Peyer's patch (tissue), 4 donors: ENCODE measurements around the gene ATG7. TPM values are rescaled to one million over a fixed set of nuclear protein-coding genes. Genes with fewer than 3 reads are reported as not detected.
"Not testable (repeated sequence)": the region's sequence is repeated elsewhere in the genome, so short reads cannot be mapped to it uniquely, and the experiment has no call there.

Experiments used
- DNase-seq, 3 donors: peaks; one replicate each; pipeline ENCODE4 v3.0.0-alpha.2; 2017 to 2019
- H3K27ac ChIP-seq, 4 donors: fragments of 200-600 bp; sonication (generic); one replicate each; pipeline ENCODE4 v1.5.1; 2016 to 2019
- H3K27me3 ChIP-seq, 2 donors: fragments of 200-600 bp; sonication (generic); one replicate each; pipeline ENCODE4 v1.5.1; 2019
- H3K36me3 ChIP-seq, 3 donors: fragments of 200-600 bp; sonication (generic); one replicate each; pipeline ENCODE4 v1.5.1; 2016 to 2019
- H3K4me1 ChIP-seq, 4 donors: fragments of 200-600 bp; sonication (generic); one replicate each; pipeline ENCODE4 v1.5.1; 2016 to 2019
- H3K4me3 ChIP-seq, 4 donors: fragments of 200-600 bp; sonication (generic); 1 replicate in 3 of 4; 2 replicates in 1 of 4; pipeline ENCODE4 v1.5.1; 2016 to 2019; ENCODE audit warnings: mild to moderate bottlenecking in 1 of 4
- H3K9me3 ChIP-seq, 4 donors: fragments of 200-600 bp; sonication (generic); one replicate each; pipeline ENCODE4 v1.5.1; 2016 to 2019; ENCODE audit warnings: mild to moderate bottlenecking in 1 of 4
- POLR2A ChIP-seq, 2 donors: fragments of 450-650 bp; IDR thresholded peaks; one replicate each; pipeline ENCODE4 v1.5.1; 2017; ENCODE audit warnings: antibody characterized with exemption in 2 of 2, mild to moderate bottlenecking in 2 of 2, moderate library complexity in 2 of 2
- total RNA-seq, 4 donors: library from RNA; depleted of rRNA; stranded (reverse); fragments of >200 nt; gene quantifications; one replicate each; pipeline ENCODE4 v1.1.0, GENCODE V29; 2016
- TF ChIP-seq, protein P1 (sequence below), 6 experiments: fragments of 450-650 bp in 4 of 6; fragments of 200-600 bp in 2 of 6; sonication (generic) in 1 of 6; IDR thresholded peaks; one replicate each; pipeline ENCODE4 v1.5.1; 2017 to 2019; ENCODE audit warnings: antibody characterized with exemption in 6 of 6, mild to moderate bottlenecking in 3 of 6, moderate library complexity in 1 of 6

ATG7 gene
- total RNA-seq, 4 donors from 2014 or later = 45.2 to 126 (median 70.8) TPM

DNA sequence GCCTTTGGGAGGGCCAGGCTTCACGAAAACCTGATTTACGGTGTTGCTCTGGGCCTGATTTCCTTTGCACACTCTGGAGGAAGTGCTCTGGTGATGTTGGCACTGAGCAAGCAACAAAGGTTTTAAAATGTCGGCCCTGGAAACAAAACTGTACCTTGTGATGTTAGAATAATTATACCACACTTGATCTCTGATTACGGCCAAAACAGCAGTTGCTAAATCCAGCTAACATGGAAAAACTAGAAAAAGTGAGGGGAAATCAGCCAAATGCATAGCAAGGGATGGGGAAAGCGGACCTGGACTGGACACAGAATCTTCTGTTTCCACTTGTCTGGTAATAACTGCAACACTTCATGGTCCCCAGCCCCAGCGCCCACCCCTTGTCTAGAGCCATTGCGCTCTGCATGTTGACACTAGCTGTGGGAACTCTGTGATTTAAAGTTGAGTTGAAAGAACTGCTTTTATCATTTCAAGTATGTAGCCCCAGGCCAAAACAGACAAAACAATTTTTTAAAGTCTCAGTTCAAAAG lies 251.4 kb downstream of the ATG7 start:
- no peak for DNase-seq
- H3K36me3 ChIP-seq = no peaks in the 10 kb centered on the region
- no peaks in the 10 kb centered on the region for H3K9me3 ChIP-seq
- no peak for TF ChIP-seq POLR2A (IDR thresholded peaks at IDR 0.05)
- TF ChIP-seq, protein P1, sequence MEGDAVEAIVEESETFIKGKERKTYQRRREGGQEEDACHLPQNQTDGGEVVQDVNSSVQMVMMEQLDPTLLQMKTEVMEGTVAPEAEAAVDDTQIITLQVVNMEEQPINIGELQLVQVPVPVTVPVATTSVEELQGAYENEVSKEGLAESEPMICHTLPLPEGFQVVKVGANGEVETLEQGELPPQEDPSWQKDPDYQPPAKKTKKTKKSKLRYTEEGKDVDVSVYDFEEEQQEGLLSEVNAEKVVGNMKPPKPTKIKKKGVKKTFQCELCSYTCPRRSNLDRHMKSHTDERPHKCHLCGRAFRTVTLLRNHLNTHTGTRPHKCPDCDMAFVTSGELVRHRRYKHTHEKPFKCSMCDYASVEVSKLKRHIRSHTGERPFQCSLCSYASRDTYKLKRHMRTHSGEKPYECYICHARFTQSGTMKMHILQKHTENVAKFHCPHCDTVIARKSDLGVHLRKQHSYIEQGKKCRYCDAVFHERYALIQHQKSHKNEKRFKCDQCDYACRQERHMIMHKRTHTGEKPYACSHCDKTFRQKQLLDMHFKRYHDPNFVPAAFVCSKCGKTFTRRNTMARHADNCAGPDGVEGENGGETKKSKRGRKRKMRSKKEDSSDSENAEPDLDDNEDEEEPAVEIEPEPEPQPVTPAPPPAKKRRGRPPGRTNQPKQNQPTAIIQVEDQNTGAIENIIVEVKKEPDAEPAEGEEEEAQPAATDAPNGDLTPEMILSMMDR (IDR thresholded peaks at IDR 0.05) = no peak
- H3K27ac ChIP-seq = peak overlapping the region in 2 of 4 donors; percentile 9 to 36
- H3K4me1 ChIP-seq = no peaks in the 10 kb centered on the region
- no peak overlapping the region for H3K4me3 ChIP-seq
- H3K27me3 ChIP-seq = no peaks in the 10 kb centered on the region

DNA sequence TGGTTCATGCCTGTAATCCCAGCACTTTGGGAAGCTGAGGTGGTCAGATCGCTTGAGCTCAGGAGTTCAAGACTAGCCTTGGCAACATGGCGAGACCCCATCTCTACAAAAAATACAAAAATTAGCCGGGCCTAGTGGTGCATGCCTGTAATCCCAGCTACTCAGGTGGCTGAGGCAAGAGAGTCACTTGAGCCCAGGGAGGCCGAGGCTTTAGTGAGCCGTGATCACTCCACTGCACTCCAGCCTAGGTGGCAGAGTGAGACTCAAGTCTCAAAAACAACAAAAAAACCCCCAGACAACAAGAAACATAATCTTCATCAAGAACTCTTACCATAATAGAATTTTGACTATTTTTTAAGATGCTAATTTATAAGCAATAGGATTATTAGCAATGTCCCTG lies 253.9 kb downstream of the ATG7 start:
- not testable (repeated sequence) for H3K4me3 ChIP-seq, H3K36me3 ChIP-seq, H3K27ac ChIP-seq, DNase-seq, H3K27me3 ChIP-seq, H3K9me3 ChIP-seq, H3K4me1 ChIP-seq

DNA sequence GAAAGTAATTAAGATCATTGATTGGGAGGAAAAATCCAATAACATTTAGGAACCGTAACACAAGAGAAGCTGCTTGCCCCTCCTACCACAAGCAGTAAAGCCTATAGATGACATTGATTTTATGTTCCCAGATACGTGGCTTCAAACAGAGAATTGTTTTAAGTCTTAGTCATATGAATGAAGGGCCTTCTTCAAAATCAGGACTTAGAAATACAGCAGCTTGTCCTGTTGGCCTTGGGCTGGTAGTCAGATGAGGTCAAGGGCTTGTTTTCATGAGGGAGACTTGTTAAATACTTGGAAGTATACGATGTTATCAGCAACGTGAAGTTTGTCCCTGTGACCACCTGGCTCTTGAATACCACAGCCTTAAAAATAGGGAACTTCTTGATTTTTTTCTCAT lies 257.1 kb downstream of the ATG7 start:
- DNase-seq = no peak
- H3K36me3 ChIP-seq = no peaks in the 10 kb centered on the region
- no peaks in the 10 kb centered on the region for H3K4me1 ChIP-seq
- no peaks in the 10 kb centered on the region for H3K9me3 ChIP-seq
- H3K27ac ChIP-seq = no peak overlapping the region
- no peak overlapping the region for H3K4me3 ChIP-seq
- no peaks in the 10 kb centered on the region for H3K27me3 ChIP-seq
- no peak for TF ChIP-seq POLR2A (IDR thresholded peaks at IDR 0.05)
- TF ChIP-seq, protein P1 (IDR thresholded peaks at IDR 0.05) = no peak

DNA sequence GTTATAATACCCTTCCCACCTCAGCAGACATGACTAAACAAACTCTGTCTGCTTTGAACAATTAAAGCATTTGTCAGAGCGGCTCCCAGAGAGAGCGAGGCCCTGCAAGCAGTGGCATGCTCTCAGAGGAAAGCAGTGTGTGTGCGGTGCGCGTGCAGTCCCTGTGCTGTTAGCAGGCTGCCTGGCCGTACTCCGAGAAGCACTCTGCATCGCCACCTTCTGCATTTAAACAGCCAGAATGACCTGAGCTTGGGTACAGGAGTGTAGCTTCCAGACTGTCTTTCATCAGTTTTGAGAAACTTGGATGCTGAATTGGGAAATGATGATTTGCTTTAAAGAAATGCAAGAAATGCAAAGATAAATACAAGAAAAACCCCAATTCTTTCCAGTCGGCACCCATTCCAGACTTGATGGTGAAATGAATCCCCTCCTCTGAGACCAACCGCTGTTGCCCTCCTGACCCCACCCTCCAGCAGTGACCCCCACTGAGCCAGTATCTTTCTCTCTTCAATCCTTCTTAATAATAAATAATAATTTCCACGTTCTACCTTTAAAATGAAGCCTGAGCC lies 258.0 kb downstream of the ATG7 start:
- peak in 1 of 3 donors; percentile 27 for DNase-seq
- no peaks in the 10 kb centered on the region for H3K36me3 ChIP-seq
- TF ChIP-seq POLR2A (IDR thresholded peaks at IDR 0.05) = no peak
- TF ChIP-seq, protein P1 (IDR thresholded peaks at IDR 0.05) = no peak
- no peak overlapping the region for H3K27ac ChIP-seq
- no peak overlapping the region for H3K4me3 ChIP-seq
- H3K9me3 ChIP-seq = no peaks in the 10 kb centered on the region
- no peaks in the 10 kb centered on the region for H3K27me3 ChIP-seq
- no peaks in the 10 kb centered on the region for H3K4me1 ChIP-seq

DNA sequence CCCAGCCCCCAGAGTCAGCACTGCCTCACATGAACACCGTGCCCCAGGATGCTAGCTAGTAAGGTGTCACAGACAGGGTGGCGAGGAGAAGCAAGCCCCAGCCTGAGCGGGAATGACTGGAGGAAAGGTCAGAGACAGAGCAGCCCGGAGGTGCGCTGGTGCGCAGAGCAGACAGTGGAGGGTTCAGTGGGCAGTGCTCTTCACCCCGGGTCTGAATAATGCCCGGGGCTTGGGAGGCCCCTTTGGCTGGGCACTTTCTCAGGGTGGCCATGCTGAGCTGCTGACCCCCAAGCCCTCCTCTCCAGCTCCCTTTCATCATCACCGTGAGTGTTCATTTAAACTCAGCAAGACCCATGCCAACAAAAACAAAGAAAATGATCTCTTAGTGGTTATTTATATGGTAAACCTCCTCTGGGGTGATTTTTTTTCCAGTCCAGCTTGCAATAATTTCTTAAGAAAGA lies 260.8 kb downstream of the ATG7 start:
- Histone ChIP-seq H3K27me3 (no peaks in the 10 kb centered on the region), H3K4me1 (no peaks in the 10 kb centered on the region), H3K27ac (no peak overlapping the region), H3K9me3 (no peaks in the 10 kb centered on the region), H3K36me3 (no peaks in the 10 kb centered on the region), H3K4me3 (no peak overlapping the region)
- TF ChIP-seq, protein P1 (IDR thresholded peaks at IDR 0.05) = no peak
- TF ChIP-seq POLR2A (IDR thresholded peaks at IDR 0.05) = no peak
- DNase-seq = peak in 1 of 3 donors; percentile 36

DNA sequence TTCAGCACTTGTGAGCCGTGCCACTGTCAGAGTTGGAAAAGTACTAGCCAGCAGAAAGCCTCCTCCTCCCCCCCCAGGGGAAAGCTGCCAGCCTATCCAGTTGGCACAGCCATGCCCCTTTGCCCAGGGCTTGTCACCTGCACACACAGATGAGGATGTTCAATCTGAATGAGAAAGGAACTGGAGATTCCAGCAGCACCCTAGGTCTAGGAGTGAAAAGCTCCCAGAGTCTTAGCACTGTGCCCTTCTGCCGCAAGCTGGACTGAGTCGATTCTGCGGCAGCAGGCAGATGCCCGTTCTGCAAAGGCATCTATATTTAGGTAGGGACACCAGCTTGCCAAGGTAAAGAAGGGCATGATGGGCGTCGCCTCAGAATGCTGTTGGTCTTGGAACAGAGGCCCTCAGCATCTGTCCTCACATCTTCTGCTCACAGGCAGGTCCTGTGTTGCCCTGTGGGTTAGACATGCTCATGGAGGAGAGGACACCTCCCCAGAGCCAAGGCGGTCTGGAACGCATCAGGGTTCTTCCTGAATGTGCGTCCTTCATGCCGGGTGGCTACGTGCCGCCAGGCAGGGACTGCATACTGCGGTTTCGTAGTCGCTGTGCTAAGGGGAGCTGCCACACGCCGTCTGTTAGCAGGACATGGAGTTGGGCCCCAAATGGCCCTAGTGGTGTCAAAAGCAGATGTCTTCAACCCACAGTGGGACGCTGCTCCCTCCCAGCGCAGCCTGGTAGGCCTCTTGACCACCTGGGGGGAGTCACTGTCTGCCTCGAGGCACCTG lies 262.0 kb downstream of the ATG7 start:
- Histone ChIP-seq H3K27me3 (no peaks in the 10 kb centered on the region), H3K27ac (no peak overlapping the region), H3K36me3 (no peaks in the 10 kb centered on the region), H3K4me1 (no peaks in the 10 kb centered on the region), H3K9me3 (no peaks in the 10 kb centered on the region), H3K4me3 (no peak overlapping the region)
- peak in 1 of 3 donors; percentile 18 for DNase-seq
- TF ChIP-seq, protein P1 (IDR thresholded peaks at IDR 0.05) = no peak
- no peak for TF ChIP-seq POLR2A (IDR thresholded peaks at IDR 0.05)
